HCT116 (cell line): ENCODE data around the gene PRKAG2. TPM values are rescaled to one million over a fixed set of nuclear protein-coding genes. Genes with fewer than 3 reads are reported as not detected.

ENCODE experiments used
- ATAC-seq: fragments of 200-7000 bp; cut with Tn5 transposase; 2 replicates; pipeline ENCODE4 v1.9.1; 2020; ENCODE audit warnings: mild to moderate bottlenecking, moderate library complexity
- BruUV-seq: library from RNA; stranded (reverse); fragments of 400-500 nt; replicated peaks from 2 replicates; lab custom pipeline; 2021; lab: Mats Ljungman, UMichigan
- CTCF ChIA-PET: fragments of 300-600 bp; sonication (Branson Sonifier 250); formaldehyde crosslinking; loops from one replicate; lab custom pipeline; 2021; ENCODE audit warnings: antibody characterized with exemption; lab: Charles Lee
- POLR2A ChIA-PET: fragments of 300-600, 350-600 bp; sonication (Branson Sonifier 250); formaldehyde crosslinking; loops from one replicate; lab custom pipeline; 2021; ENCODE audit warnings: antibody characterized with exemption; lab: Charles Lee
- RAD21 ChIA-PET, 2 experiments: fragments of 300-600 bp; sonication (Branson Sonifier 250); formaldehyde crosslinking; loops; one replicate each; lab custom pipeline; 2023; ENCODE audit warnings: low total read pairs in 2 of 2; ENCODE audit not compliant: uncharacterized antibody in 2 of 2, unreplicated experiment in 2 of 2, low non-redundant PET in 1 of 2; lab: Charles Lee
- DNase-seq: peaks from one replicate; pipeline ENCODE4 v3.0.0-alpha.2; 2010; ENCODE audit warnings: low read depth, low spot score
- H2AFZ ChIP-seq: fragments of 200-600 bp; shearing (Covaris generic), sonication (generic); 2 replicates; pipeline ENCODE4 v1.6.1; 2017; ENCODE audit warnings: low read depth, mixed run types, mixed read lengths, antibody characterized with exemption, low read length; ENCODE audit not compliant: poor library complexity, severe bottlenecking
- H3K27ac ChIP-seq: 2 replicates; pipeline ENCODE4 v1.5.1; 2012; ENCODE audit warnings: low read depth, low read length
- H3K27me3 ChIP-seq: fragments of 200-600 bp; sonication (generic); 2 replicates; pipeline ENCODE4 v1.6.1; 2016; ENCODE audit warnings: mixed run types, low read length, mixed read lengths; ENCODE audit not compliant: insufficient read depth
- H3K36me3 ChIP-seq, 2 experiments: fragments of 200-500 bp in 1 of 2; fragments of 200-600 bp in 1 of 2; sonication (Bioruptor generic) in 1 of 2; sonication (generic) in 1 of 2; 2 replicates each; pipeline versions ENCODE4 v1.5.1 to v1.6.1; 2014 to 2016; ENCODE audit warnings: low read length in 2 of 2, inconsistent platforms in 1 of 2, mixed read lengths in 1 of 2, mixed run types in 1 of 2; ENCODE audit not compliant: insufficient read depth in 2 of 2, control insufficient read depth in 1 of 2
- H3K4me1 ChIP-seq, 2 experiments: fragments of 200-600 bp in 1 of 2; sonication (generic) in 1 of 2; 2 replicates each; pipeline versions ENCODE4 v1.5.1 to v1.6.1; 2012 to 2017; ENCODE audit warnings: low read length in 2 of 2, inconsistent platforms in 1 of 2, mild to moderate bottlenecking in 1 of 2, mixed read lengths in 1 of 2, mixed run types in 1 of 2, moderate library complexity in 1 of 2; ENCODE audit not compliant: insufficient read depth in 2 of 2, control insufficient read depth in 1 of 2
- H3K4me2 ChIP-seq: fragments of 200-600 bp; sonication (generic); 2 replicates; pipeline ENCODE4 v1.6.1; 2017; ENCODE audit warnings: mixed run types, low read length, mixed read lengths
- H3K4me3 ChIP-seq, 2 experiments: fragments of 200-600 bp in 1 of 2; sonication (generic) in 1 of 2; replicated peaks in 1 of 2; 2 replicates each; pipeline ENCODE4 v1.5.1; 2011 to 2016; ENCODE audit warnings: low read length in 2 of 2, control low read depth in 1 of 2, low read depth in 1 of 2, mild to moderate bottlenecking in 1 of 2, mixed read lengths in 1 of 2, mixed run types in 1 of 2
- H3K79me2 ChIP-seq: fragments of 200-600 bp; sonication (generic); 2 replicates; pipeline ENCODE4 v1.6.1; 2017; ENCODE audit warnings: mild to moderate bottlenecking, mixed run types, low read length, moderate library complexity, mixed read lengths; ENCODE audit not compliant: insufficient read depth
- H3K9ac ChIP-seq: fragments of 200-600 bp; sonication (generic); 2 replicates; pipeline ENCODE4 v1.6.1; 2016; ENCODE audit warnings: low read length, mixed read lengths
- H3K9me2 ChIP-seq: fragments of 200-600 bp; sonication (generic), shearing (Covaris generic); 2 replicates; pipeline ENCODE4 v1.6.1; 2017; ENCODE audit warnings: mixed run types, mild to moderate bottlenecking, moderate library complexity; ENCODE audit not compliant: insufficient read depth
- H3K9me3 ChIP-seq, 2 experiments: fragments of 200-500 bp in 1 of 2; fragments of 200-600 bp in 1 of 2; sonication (Bioruptor generic) in 1 of 2; sonication (generic) in 1 of 2; 2 replicates each; pipeline ENCODE4 v1.6.1; 2014 to 2017; ENCODE audit warnings: low read length in 2 of 2, mixed read lengths in 2 of 2, inconsistent platforms in 1 of 2, low read depth in 1 of 2, mild to moderate bottlenecking in 1 of 2, mixed run types in 1 of 2, moderate library complexity in 1 of 2; ENCODE audit not compliant: control insufficient read depth in 1 of 2, insufficient read depth in 1 of 2
- H4K20me1 ChIP-seq: fragments of 200-600 bp; sonication (generic), shearing (Covaris generic); 2 replicates; pipeline ENCODE4 v1.6.1; 2017; ENCODE audit warnings: mixed run types, mild to moderate bottlenecking, moderate library complexity; ENCODE audit not compliant: insufficient read depth
- CBX3 ChIP-seq: IDR thresholded peaks from 2 replicates; pipeline ENCODE4 v1.6.1; 2012; ENCODE audit warnings: low read depth
- CEBPB ChIP-seq: IDR thresholded peaks from 2 replicates; pipeline ENCODE4 v1.6.1; 2012; ENCODE audit warnings: low read depth
- EGR1 ChIP-seq: IDR thresholded peaks from 2 replicates; pipeline ENCODE4 v1.6.1; 2012; ENCODE audit warnings: low read depth
- ELF1 ChIP-seq: IDR thresholded peaks from 2 replicates; pipeline ENCODE4 v1.6.1; 2012; ENCODE audit warnings: low read depth, borderline replicate concordance
- EZH2 ChIP-seq: fragments of 200-600 bp; sonication (generic); IDR thresholded peaks from 2 replicates; pipeline ENCODE4 v1.6.1; 2017; ENCODE audit warnings: antibody characterized with exemption, mixed run types
- EZH2phosphoT487 ChIP-seq: fragments of 200-600 bp; IDR thresholded peaks from 2 replicates; pipeline ENCODE4 v1.6.1; 2018; ENCODE audit warnings: antibody characterized with exemption, borderline replicate concordance
- FOSL1 ChIP-seq: IDR thresholded peaks from 2 replicates; pipeline ENCODE4 v1.6.1; 2012; ENCODE audit warnings: low read depth
- JUND ChIP-seq: IDR thresholded peaks from 2 replicates; pipeline ENCODE4 v1.6.1; 2012
- POLR2A ChIP-seq: IDR thresholded peaks from 2 replicates; pipeline ENCODE4 v1.7.0; 2011; ENCODE audit warnings: borderline replicate concordance; ENCODE audit not compliant: insufficient read depth, insufficient read length; ENCODE audit errors: extremely low read depth
- POLR2AphosphoS5 ChIP-seq: IDR thresholded peaks from 2 replicates; pipeline ENCODE4 v1.6.1; 2011; ENCODE audit warnings: mild to moderate bottlenecking, low read depth, low read length, moderate library complexity
- RAD21 ChIP-seq: IDR thresholded peaks from 2 replicates; pipeline ENCODE4 v1.6.1; 2012; ENCODE audit warnings: low read depth, mild to moderate bottlenecking
- SRF ChIP-seq: IDR thresholded peaks from 2 replicates; pipeline ENCODE4 v1.6.1; 2012; ENCODE audit warnings: low read depth
- TCF7L2 ChIP-seq: IDR thresholded peaks from 2 replicates; pipeline ENCODE4 v1.7.0; 2011; ENCODE audit warnings: borderline replicate concordance, inconsistent platforms; ENCODE audit not compliant: insufficient read depth, insufficient read length; ENCODE audit errors: extremely low read depth
- YY1 ChIP-seq: IDR thresholded peaks from 2 replicates; pipeline ENCODE4 v1.6.1; 2011; ENCODE audit warnings: low read length, low read depth, moderate library complexity, mild to moderate bottlenecking; ENCODE audit not compliant: insufficient replicate concordance; ENCODE audit errors: extremely low read depth
- ZFX ChIP-seq: fragments of 450-650 bp; IDR thresholded peaks from 2 replicates; pipeline ENCODE4 v1.6.1; 2017
- ZNF274 ChIP-seq: fragments of 200-500 bp; sonication (Bioruptor generic); IDR thresholded peaks from 2 replicates; pipeline ENCODE4 v1.6.1; 2014; ENCODE audit warnings: mild to moderate bottlenecking, low read depth, low read length, inconsistent platforms
- intact Hi-C: fragments of 100-400 bp; cut with micrococcal nuclease; formaldehyde crosslinking; loops from 2 replicates; pipeline ENCODE4 v1.10.0; 2022
- total RNA-seq: library from RNA; stranded (reverse); gene quantifications from one replicate; pipeline ENCODE4 v1.2.1, GENCODE V29; 2021; ENCODE audit not compliant: unreplicated experiment
- TF ChIP-seq, protein P1 (sequence below), 3 experiments: fragments of 200-600 bp in 1 of 3; sonication (generic) in 1 of 3; IDR thresholded peaks in 2 of 3; conservative IDR thresholded peaks in 1 of 3; 2 replicates each; pipeline ENCODE4 v1.5.1; 2012 to 2017; ENCODE audit warnings: low read depth in 2 of 3, low read length in 2 of 3, antibody characterized with exemption in 1 of 3, borderline replicate concordance in 1 of 3, control low read depth in 1 of 3, mild to moderate bottlenecking in 1 of 3, mixed read lengths in 1 of 3, mixed run types in 1 of 3, moderate library complexity in 1 of 3; ENCODE audit not compliant: insufficient read depth in 1 of 3
- TF ChIP-seq, protein P2 (sequence below): IDR thresholded peaks from 2 replicates; pipeline ENCODE4 v1.6.1; 2012
- TF ChIP-seq, protein P3 (sequence below): IDR thresholded peaks from 2 replicates; pipeline ENCODE4 v1.6.1; 2012; ENCODE audit warnings: low read depth
- TF ChIP-seq, protein P4 (sequence below): IDR thresholded peaks from 2 replicates; pipeline ENCODE4 v1.6.1; 2011; ENCODE audit warnings: mild to moderate bottlenecking, low read length, moderate library complexity; ENCODE audit not compliant: insufficient replicate concordance; ENCODE audit errors: extremely low read depth

The PRKAG2 gene
- total RNA-seq, 1 experiment from 2014 or later, result 23.6 TPM

DNA sequence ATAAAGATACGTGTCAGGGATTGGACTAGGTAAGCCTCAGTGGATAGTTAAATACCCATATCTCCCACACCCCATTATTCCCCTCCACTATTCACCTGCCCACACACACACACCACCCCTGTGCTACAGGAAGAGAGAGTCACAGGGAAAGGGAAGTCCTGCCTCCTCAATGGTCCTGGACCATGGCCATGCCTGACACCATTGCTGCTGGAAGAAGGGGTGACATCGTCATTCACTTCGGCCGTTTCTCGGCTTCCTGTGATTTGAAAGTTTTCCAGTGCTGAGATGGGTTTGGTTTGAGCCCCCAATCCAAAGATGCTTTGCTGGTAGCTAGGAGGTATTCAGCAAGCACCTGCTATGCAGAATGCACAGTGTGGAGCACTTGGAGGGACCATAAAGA lies 18.5 kb downstream of the PRKAG2 start:
- H3K9ac ChIP-seq, result no peak overlapping the region
- CTCF ChIA-PET, result no interaction called here
- H3K4me1 ChIP-seq, result no peaks in the 10 kb centered on the region
- no peak overlapping the region for H3K4me2 ChIP-seq
- no peaks in the 10 kb centered on the region for H3K27me3 ChIP-seq
- ATAC-seq (no peak), DNase-seq (no peak)
- BruUV-seq, result no TSS peak
- no peaks in the 10 kb centered on the region for H4K20me1 ChIP-seq
- RAD21 ChIA-PET, result no interaction called here
- intact Hi-C loops, result no loop called here
- H2AFZ ChIP-seq, result no peak overlapping the region
- H3K27ac ChIP-seq, result no peak overlapping the region
- TF ChIP-seq FOSL1 (no peak), POLR2A (no peak), POLR2AphosphoS5 (no peak), ZNF274 (no peak), EZH2 (no peak), JUND (no peak), EGR1 (no peak), ZFX (no peak), CBX3 (no peak), SRF (no peak), ELF1 (no peak), RAD21 (no peak), EZH2phosphoT487 (no peak), TCF7L2 (no peak), YY1 (no peak), CEBPB (no peak)
- TF ChIP-seq, protein P1, sequence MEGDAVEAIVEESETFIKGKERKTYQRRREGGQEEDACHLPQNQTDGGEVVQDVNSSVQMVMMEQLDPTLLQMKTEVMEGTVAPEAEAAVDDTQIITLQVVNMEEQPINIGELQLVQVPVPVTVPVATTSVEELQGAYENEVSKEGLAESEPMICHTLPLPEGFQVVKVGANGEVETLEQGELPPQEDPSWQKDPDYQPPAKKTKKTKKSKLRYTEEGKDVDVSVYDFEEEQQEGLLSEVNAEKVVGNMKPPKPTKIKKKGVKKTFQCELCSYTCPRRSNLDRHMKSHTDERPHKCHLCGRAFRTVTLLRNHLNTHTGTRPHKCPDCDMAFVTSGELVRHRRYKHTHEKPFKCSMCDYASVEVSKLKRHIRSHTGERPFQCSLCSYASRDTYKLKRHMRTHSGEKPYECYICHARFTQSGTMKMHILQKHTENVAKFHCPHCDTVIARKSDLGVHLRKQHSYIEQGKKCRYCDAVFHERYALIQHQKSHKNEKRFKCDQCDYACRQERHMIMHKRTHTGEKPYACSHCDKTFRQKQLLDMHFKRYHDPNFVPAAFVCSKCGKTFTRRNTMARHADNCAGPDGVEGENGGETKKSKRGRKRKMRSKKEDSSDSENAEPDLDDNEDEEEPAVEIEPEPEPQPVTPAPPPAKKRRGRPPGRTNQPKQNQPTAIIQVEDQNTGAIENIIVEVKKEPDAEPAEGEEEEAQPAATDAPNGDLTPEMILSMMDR (IDR thresholded peaks at IDR 0.05 in 2 of 3, conservative IDR thresholded peaks at IDR 0.05 in 1 of 3; ENCODE audit: borderline replicate concordance in 1 of 3, insufficient read depth in 1 of 3, low read depth in 2 of 3, low read length in 2 of 3), result no peak
- TF ChIP-seq, protein P2, sequence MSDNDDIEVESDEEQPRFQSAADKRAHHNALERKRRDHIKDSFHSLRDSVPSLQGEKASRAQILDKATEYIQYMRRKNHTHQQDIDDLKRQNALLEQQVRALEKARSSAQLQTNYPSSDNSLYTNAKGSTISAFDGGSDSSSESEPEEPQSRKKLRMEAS, result no peak
- TF ChIP-seq, protein P3, sequence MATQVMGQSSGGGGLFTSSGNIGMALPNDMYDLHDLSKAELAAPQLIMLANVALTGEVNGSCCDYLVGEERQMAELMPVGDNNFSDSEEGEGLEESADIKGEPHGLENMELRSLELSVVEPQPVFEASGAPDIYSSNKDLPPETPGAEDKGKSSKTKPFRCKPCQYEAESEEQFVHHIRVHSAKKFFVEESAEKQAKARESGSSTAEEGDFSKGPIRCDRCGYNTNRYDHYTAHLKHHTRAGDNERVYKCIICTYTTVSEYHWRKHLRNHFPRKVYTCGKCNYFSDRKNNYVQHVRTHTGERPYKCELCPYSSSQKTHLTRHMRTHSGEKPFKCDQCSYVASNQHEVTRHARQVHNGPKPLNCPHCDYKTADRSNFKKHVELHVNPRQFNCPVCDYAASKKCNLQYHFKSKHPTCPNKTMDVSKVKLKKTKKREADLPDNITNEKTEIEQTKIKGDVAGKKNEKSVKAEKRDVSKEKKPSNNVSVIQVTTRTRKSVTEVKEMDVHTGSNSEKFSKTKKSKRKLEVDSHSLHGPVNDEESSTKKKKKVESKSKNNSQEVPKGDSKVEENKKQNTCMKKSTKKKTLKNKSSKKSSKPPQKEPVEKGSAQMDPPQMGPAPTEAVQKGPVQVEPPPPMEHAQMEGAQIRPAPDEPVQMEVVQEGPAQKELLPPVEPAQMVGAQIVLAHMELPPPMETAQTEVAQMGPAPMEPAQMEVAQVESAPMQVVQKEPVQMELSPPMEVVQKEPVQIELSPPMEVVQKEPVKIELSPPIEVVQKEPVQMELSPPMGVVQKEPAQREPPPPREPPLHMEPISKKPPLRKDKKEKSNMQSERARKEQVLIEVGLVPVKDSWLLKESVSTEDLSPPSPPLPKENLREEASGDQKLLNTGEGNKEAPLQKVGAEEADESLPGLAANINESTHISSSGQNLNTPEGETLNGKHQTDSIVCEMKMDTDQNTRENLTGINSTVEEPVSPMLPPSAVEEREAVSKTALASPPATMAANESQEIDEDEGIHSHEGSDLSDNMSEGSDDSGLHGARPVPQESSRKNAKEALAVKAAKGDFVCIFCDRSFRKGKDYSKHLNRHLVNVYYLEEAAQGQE, result no peak
- TF ChIP-seq, protein P4, sequence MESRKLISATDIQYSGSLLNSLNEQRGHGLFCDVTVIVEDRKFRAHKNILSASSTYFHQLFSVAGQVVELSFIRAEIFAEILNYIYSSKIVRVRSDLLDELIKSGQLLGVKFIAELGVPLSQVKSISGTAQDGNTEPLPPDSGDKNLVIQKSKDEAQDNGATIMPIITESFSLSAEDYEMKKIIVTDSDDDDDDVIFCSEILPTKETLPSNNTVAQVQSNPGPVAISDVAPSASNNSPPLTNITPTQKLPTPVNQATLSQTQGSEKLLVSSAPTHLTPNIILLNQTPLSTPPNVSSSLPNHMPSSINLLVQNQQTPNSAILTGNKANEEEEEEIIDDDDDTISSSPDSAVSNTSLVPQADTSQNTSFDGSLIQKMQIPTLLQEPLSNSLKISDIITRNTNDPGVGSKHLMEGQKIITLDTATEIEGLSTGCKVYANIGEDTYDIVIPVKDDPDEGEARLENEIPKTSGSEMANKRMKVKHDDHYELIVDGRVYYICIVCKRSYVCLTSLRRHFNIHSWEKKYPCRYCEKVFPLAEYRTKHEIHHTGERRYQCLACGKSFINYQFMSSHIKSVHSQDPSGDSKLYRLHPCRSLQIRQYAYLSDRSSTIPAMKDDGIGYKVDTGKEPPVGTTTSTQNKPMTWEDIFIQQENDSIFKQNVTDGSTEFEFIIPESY, result no peak
- H3K36me3 ChIP-seq, result no peaks in the 10 kb centered on the region
- no peak overlapping the region for H3K4me3 ChIP-seq
- POLR2A ChIA-PET, result no interaction called here
- H3K79me2 ChIP-seq, result no peaks in the 10 kb centered on the region
- H3K9me2 ChIP-seq, result no peaks in the 10 kb centered on the region
- H3K9me3 ChIP-seq, result no peaks in the 10 kb centered on the region
